Endodermal cell (in vitro differentiated cells): ENCODE results near the gene PSMD4. TPM values are rescaled to one million over a fixed set of nuclear protein-coding genes. Genes with fewer than 3 reads are reported as not detected.

Experiments used
- DNase-seq: peaks from one replicate; pipeline ENCODE4 v3.0.0-alpha.2; 2017
- H3K27ac ChIP-seq: 2 replicates; pipeline ENCODE4 v1.5.1; 2013; ENCODE audit warnings: mild to moderate bottlenecking, low read depth, low read length, moderate library complexity
- H3K27me3 ChIP-seq: 2 replicates; pipeline ENCODE4 v1.6.1; 2013; ENCODE audit warnings: mild to moderate bottlenecking, low read length, moderate library complexity; ENCODE audit not compliant: insufficient read depth, control insufficient read depth, poor library complexity, severe bottlenecking
- H3K36me3 ChIP-seq: 2 replicates; pipeline ENCODE4 v1.7.0; 2013; ENCODE audit warnings: mild to moderate bottlenecking, low read length, moderate library complexity; ENCODE audit not compliant: control insufficient read depth, insufficient read depth
- H3K4me1 ChIP-seq: one replicate; pipeline ENCODE4 v1.7.0; 2013; ENCODE audit warnings: low read length; ENCODE audit not compliant: control insufficient read depth, insufficient read depth
- H3K4me3 ChIP-seq: 2 replicates; pipeline ENCODE4 v1.5.1; 2013; ENCODE audit warnings: mild to moderate bottlenecking, low read length, moderate library complexity
- H3K9ac ChIP-seq: 2 replicates; pipeline ENCODE4 v1.6.1; 2013; ENCODE audit warnings: mild to moderate bottlenecking, low read length, moderate library complexity; ENCODE audit not compliant: poor library complexity, severe bottlenecking; ENCODE audit errors: extremely low read depth
- H3K9me3 ChIP-seq: 2 replicates; pipeline ENCODE4 v1.6.1; 2013; ENCODE audit warnings: mild to moderate bottlenecking, low read length, moderate library complexity; ENCODE audit not compliant: control insufficient read depth
- H3K27ac Mint-ChIP-seq: 2 replicates; pipeline ENCODE4 v1.8.0; 2020; ENCODE audit warnings: mixed read lengths
- H3K27me3 Mint-ChIP-seq: 2 replicates; pipeline ENCODE4 v1.8.0; 2021; ENCODE audit warnings: mild to moderate bottlenecking, mixed read lengths; ENCODE audit not compliant: insufficient read depth
- H3K36me3 Mint-ChIP-seq: 2 replicates; pipeline ENCODE4 v1.8.0; 2020; ENCODE audit warnings: low read depth, mixed read lengths
- H3K4me1 Mint-ChIP-seq: 2 replicates; pipeline ENCODE4 v1.8.0; 2020; ENCODE audit warnings: mixed read lengths
- H3K4me3 Mint-ChIP-seq: 2 replicates; pipeline ENCODE4 v1.8.0; 2020; ENCODE audit warnings: mild to moderate bottlenecking, moderate library complexity, mixed read lengths
- H3K9me3 Mint-ChIP-seq: 2 replicates; pipeline ENCODE4 v1.8.0; 2020; ENCODE audit warnings: mild to moderate bottlenecking, mixed read lengths
- CTCF ChIP-seq: fragments of 200-600 bp; sonication (generic); conservative IDR thresholded peaks from 2 replicates; pipeline ENCODE4 v1.5.0; 2021; ENCODE audit warnings: antibody characterized with exemption, mild to moderate bottlenecking
- WGBS, 2 experiments: methylation state at CpG; one replicate each; pipeline versions ENCODE4 v1.1.5 to v1.1.7; 2013; ENCODE audit warnings: missing lambda C conversion rate in 2 of 2, mixed read lengths in 1 of 2; ENCODE audit not compliant: insufficient coverage in 1 of 2, insufficient read length in 1 of 2; 5-methylcytosine and 5-hydroxymethylcytosine counted together
- total RNA-seq, 2 donors: library from RNA; stranded (reverse); fragmentation: NEBNext Ultra II Directional in 1 of 2; extraction: Animal tissue kit (Norgen Biotek cat#: 25700) in 1 of 2; gene quantifications; 2 replicates in 1 of 2; 3 replicates in 1 of 2; pipeline ENCODE4 v1.2.1, GENCODE V29; 2021

Gene PSMD4
- total RNA-seq, 2 donors from 2014 or later = 188 to 205 TPM

GRCh38 chr1:151238467-151238739 is 16.1 kb upstream of the PSMD4 start:
- Mint-ChIP-seq H3K36me3 (peaks cover 92% of the 10 kb centered on the region), H3K9me3 (no peaks in the 10 kb centered on the region), H3K4me1 (no peaks in the 10 kb centered on the region), H3K27me3 (no peaks in the 10 kb centered on the region), H3K27ac (no peak overlapping the region), H3K4me3 (no peak overlapping the region)
- Histone ChIP-seq H3K36me3 (peaks cover 94% of the 10 kb centered on the region), H3K27me3 (no peaks in the 10 kb centered on the region), H3K4me1 (no peaks in the 10 kb centered on the region), H3K9me3 (no peaks in the 10 kb centered on the region), H3K9ac (no peak overlapping the region), H3K27ac (no peak overlapping the region), H3K4me3 (no peak overlapping the region)
- TF ChIP-seq CTCF = no peak
- WGBS, 2 experiments = 91% methylated on average over 1 of the region's 1 CpG
- no peak for DNase-seq

- Histone ChIP-seq H3K27me3 (no peaks in the 10 kb centered on the region), H3K36me3 (peaks cover 92% of the 10 kb centered on the region), H3K4me3 (no peak overlapping the region), H3K27ac (no peak overlapping the region), H3K9ac (no peak overlapping the region), H3K9me3 (no peaks in the 10 kb centered on the region), H3K4me1 (no peaks in the 10 kb centered on the region)
- Mint-ChIP-seq H3K27me3 (no peaks in the 10 kb centered on the region), H3K4me1 (no peaks in the 10 kb centered on the region), H3K36me3 (peaks cover 94% of the 10 kb centered on the region), H3K27ac (no peak overlapping the region), H3K9me3 (no peaks in the 10 kb centered on the region), H3K4me3 (no peak overlapping the region)
- TF ChIP-seq CTCF = no peak
- WGBS, 2 experiments = 92 to 98% methylated on average over 2 of the region's 2 CpGs
- DNase-seq = no peak
Observed at GRCh38 chr1:151242442-151242841, 12.1 kb upstream of the PSMD4 start.

DNA sequence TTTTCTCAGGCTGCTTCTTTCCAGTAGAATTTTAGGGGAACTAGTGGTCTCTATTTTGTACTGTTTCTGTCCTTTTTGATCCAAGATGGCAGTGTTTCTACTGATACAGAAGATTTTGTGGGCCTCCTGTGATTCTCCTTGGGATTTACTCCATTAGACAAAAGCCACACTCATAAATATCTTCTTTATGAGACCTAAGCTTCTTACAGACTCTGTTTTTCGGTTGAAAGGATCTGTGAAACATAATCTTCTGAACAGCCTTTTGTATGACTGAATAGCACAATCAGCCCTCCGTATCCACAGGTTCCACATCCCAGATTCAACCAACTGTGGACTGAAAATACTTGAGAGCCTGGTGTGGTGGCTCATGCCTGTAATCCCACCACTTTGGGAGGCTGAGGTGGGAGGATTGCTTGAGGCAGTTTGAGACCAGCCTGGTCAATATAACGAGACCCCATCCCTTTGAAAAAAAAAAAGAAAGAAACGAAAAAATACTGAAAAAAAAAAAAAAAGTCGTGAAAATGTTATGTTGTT is 10.8 kb upstream of the PSMD4 start:
- no peaks in the 10 kb centered on the region for H3K9me3 Mint-ChIP-seq
- no peaks in the 10 kb centered on the region for H3K9me3 ChIP-seq
- no peaks in the 10 kb centered on the region for H3K27me3 Mint-ChIP-seq
- no peaks in the 10 kb centered on the region for H3K4me1 ChIP-seq
- WGBS, 2 experiments = 86 to 95% methylated on average over 3 to 4 of the region's 5 CpGs
- peaks cover 92% of the 10 kb centered on the region for H3K36me3 ChIP-seq
- no peak for DNase-seq
- H3K27ac Mint-ChIP-seq = no peak overlapping the region
- H3K4me3 Mint-ChIP-seq = no peak overlapping the region
- no peaks in the 10 kb centered on the region for H3K4me1 Mint-ChIP-seq
- no peak overlapping the region for H3K9ac ChIP-seq
- H3K27ac ChIP-seq = no peak overlapping the region
- no peak overlapping the region for H3K4me3 ChIP-seq
- no peak for TF ChIP-seq CTCF
- no peaks in the 10 kb centered on the region for H3K27me3 ChIP-seq
- peaks cover 94% of the 10 kb centered on the region for H3K36me3 Mint-ChIP-seq
